ENCODE results near the gene THRSP. TPM values are rescaled to one million over a fixed set of nuclear protein-coding genes. Genes with fewer than 3 reads are reported as not detected.
"Not testable (repeated sequence)": the region's sequence is repeated elsewhere in the genome, so short reads cannot be mapped to it uniquely, and the experiment has no call there.

Gene THRSP
- total RNA-seq, 6 experiments from 2014 or later: 3.0 to 92.0 (median 40.1) TPM

DNA sequence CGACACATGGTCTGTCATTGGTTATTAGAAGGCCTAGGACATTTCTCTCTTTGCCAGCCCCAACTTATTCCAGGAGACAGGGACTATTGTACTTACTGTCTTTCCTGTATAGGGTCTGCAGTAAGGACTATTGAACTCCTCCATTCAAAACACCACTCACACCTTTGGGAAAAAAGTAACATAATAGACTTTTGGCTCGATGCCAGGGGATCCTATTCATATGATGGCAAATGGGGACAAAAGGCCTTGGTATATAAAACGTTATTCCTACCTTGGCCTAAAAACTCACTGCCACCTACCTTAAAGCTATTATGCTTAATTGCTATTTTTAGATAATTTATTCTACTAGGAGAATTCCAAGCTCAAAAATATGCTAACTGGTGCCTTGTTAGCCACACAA, 22.3 kb downstream of the THRSP start:
- H3K4me3 ChIP-seq: no peak overlapping the region
- no peak for ATAC-seq

GRCh38 chr11:78086521-78087074, 22.9 kb downstream of the THRSP start:
- ATAC-seq; H3K4me1 ChIP-seq; H3K27ac ChIP-seq; H3K27me3 ChIP-seq; H3K9me3 ChIP-seq; intact Hi-C loops (cut with DNase I); H3K36me3 ChIP-seq; H3K4me3 ChIP-seq; DNase-seq: not testable (repeated sequence)
- 93% methylated on average over 6 of the region's 6 CpGs for WGBS (ENCODE audit: insufficient coverage, low coverage, low lambda C conversion rate, missing lambda C conversion rate)

More for the DNA sequence above, 22.3 kb downstream of the THRSP start:
- intact Hi-C loops (cut with DNase I): no loop called here
- Histone ChIP-seq H3K4me1 (no peaks in the 10 kb centered on the region), H3K36me3 (no peaks in the 10 kb centered on the region), H3K27ac (no peak overlapping the region), H3K9me3 (no peaks in the 10 kb centered on the region), H3K27me3 (no peaks in the 10 kb centered on the region)
- WGBS (ENCODE audit: insufficient coverage, low coverage, low lambda C conversion rate, missing lambda C conversion rate): 28% methylated on average over 3 of the region's 3 CpGs
- TF ChIP-seq, protein P1, sequence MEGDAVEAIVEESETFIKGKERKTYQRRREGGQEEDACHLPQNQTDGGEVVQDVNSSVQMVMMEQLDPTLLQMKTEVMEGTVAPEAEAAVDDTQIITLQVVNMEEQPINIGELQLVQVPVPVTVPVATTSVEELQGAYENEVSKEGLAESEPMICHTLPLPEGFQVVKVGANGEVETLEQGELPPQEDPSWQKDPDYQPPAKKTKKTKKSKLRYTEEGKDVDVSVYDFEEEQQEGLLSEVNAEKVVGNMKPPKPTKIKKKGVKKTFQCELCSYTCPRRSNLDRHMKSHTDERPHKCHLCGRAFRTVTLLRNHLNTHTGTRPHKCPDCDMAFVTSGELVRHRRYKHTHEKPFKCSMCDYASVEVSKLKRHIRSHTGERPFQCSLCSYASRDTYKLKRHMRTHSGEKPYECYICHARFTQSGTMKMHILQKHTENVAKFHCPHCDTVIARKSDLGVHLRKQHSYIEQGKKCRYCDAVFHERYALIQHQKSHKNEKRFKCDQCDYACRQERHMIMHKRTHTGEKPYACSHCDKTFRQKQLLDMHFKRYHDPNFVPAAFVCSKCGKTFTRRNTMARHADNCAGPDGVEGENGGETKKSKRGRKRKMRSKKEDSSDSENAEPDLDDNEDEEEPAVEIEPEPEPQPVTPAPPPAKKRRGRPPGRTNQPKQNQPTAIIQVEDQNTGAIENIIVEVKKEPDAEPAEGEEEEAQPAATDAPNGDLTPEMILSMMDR (IDR thresholded peaks at IDR 0.05): no peak
- no peak for TF ChIP-seq POLR2A (IDR thresholded peaks at IDR 0.05)
- DNase-seq: no peak

- 67% methylated on average over 2 of the region's 2 CpGs for WGBS (ENCODE audit: insufficient coverage, low coverage, low lambda C conversion rate, missing lambda C conversion rate)
- intact Hi-C loops (cut with DNase I): no loop called here
- Histone ChIP-seq H3K27ac (no peak overlapping the region), H3K4me1 (peaks cover 0 to 5% (median 2%) of the 10 kb centered on the region in 4 donors), H3K4me3 (no peak overlapping the region), H3K9me3 (no peaks in the 10 kb centered on the region), H3K27me3 (no peaks in the 10 kb centered on the region), H3K36me3 (no peaks in the 10 kb centered on the region)
- TF ChIP-seq POLR2A (IDR thresholded peaks at IDR 0.05): no peak
- TF ChIP-seq, protein P1 (IDR thresholded peaks at IDR 0.05): no peak
- ATAC-seq (no peak), DNase-seq (no peak)
Observed at GRCh38 chr11:78094250-78094649, 30.6 kb downstream of the THRSP start.

GRCh38 chr11:78097666-78098385, 34.2 kb downstream of the THRSP start:
- 88% methylated on average over 5 of the region's 7 CpGs for WGBS (ENCODE audit: insufficient coverage, low coverage, low lambda C conversion rate, missing lambda C conversion rate)
- TF ChIP-seq POLR2A (IDR thresholded peaks at IDR 0.05): no peak
- TF ChIP-seq, protein P1 (IDR thresholded peaks at IDR 0.05): no peak
- DNase-seq: no peak

DNA sequence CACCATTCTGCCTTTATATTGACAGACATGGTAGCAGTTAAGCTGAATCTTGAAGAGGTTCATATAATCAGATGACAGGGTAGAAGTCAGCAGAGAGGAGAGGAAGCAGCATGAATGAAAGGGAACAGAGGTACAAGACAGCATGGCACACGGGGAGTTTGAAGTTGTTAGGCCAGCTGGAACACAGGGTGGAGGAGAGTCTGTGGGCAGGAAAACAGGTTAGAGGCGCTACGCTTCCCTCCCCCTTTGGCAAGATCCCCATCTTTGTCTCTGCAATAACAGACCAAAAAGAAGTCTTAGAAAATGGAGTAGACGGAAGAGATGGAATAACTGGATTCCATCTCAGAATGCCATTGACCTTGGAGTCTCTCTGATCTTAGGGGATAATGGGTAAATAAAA, 36.0 kb downstream of the THRSP start:
- ATAC-seq: no peak
- intact Hi-C loops (cut with DNase I): no loop called here
- TF ChIP-seq, protein P1 (IDR thresholded peaks at IDR 0.05): no peak
- no peak for TF ChIP-seq POLR2A (IDR thresholded peaks at IDR 0.05)
- Histone ChIP-seq H3K4me1 (peaks cover 0 to 4% (median 0%) of the 10 kb centered on the region in 4 donors), H3K9me3 (no peaks in the 10 kb centered on the region), H3K4me3 (no peak overlapping the region), H3K27me3 (no peaks in the 10 kb centered on the region), H3K36me3 (peaks cover 0 to 11% (median 0%) of the 10 kb centered on the region in 4 donors), H3K27ac (no peak overlapping the region)
- DNase-seq: no peak
- WGBS (ENCODE audit: insufficient coverage, low coverage, low lambda C conversion rate, missing lambda C conversion rate): 86% methylated on average over 4 of the region's 4 CpGs

More at GRCh38 chr11:78097666-78098385, 34.2 kb downstream of the THRSP start:
- Histone ChIP-seq H3K27ac (no peak overlapping the region), H3K4me1 (peaks cover 0 to 4% (median 0%) of the 10 kb centered on the region in 4 donors), H3K27me3 (no peaks in the 10 kb centered on the region), H3K36me3 (peaks cover 0 to 11% (median 0%) of the 10 kb centered on the region in 4 donors), H3K9me3 (no peaks in the 10 kb centered on the region), H3K4me3 (no peak overlapping the region)
- intact Hi-C loops (cut with DNase I): no loop called here
- no peak for ATAC-seq

Measured in right lobe of liver (tissue), 6 donors.